GM19193 (cell line): Measurements from ENCODE around the gene POLR1B.

ENCODE experiments used
- POLR2A ChIP-seq: IDR thresholded peaks from 4 replicates; pipeline ENCODE4 v1.6.1; 2011; ENCODE audit not compliant: insufficient read depth, insufficient read length; ENCODE audit errors: extremely low read depth

Gene POLR1B

GRCh38 chr2:112541315-112542122 lies 746 bp upstream of the POLR1B start:
- peak; percentile 84 for TF ChIP-seq POLR2A

GRCh38 chr2:112542984-112543661 lies 858 bp downstream of the POLR1B start:
- TF ChIP-seq POLR2A, result no peak

- TF ChIP-seq POLR2A, result no peak
Measured at GRCh38 chr2:112547333-112547732, 5.1 kb downstream of the POLR1B start.

- no peak for TF ChIP-seq POLR2A
Measured at GRCh38 chr2:112548980-112549379, 6.7 kb downstream of the POLR1B start.

- no peak for TF ChIP-seq POLR2A
Measured at GRCh38 chr2:112566104-112566503, 23.8 kb downstream of the POLR1B start.

- no peak for TF ChIP-seq POLR2A
Measured at GRCh38 chr2:112572005-112572404, 29.7 kb downstream of the POLR1B start.

GRCh38 chr2:112577756-112578155 lies 35.5 kb downstream of the POLR1B start:
- no peak for TF ChIP-seq POLR2A

GRCh38 chr2:112579241-112579640 lies 37.0 kb downstream of the POLR1B start:
- TF ChIP-seq POLR2A, result no peak

- no peak for TF ChIP-seq POLR2A
Measured at GRCh38 chr2:112580084-112580483, 37.8 kb downstream of the POLR1B start.

- TF ChIP-seq POLR2A, result no peak
Measured at GRCh38 chr2:112582314-112582746, 40.1 kb downstream of the POLR1B start.

GRCh38 chr2:112583497-112584133 lies 41.4 kb downstream of the POLR1B start:
- TF ChIP-seq POLR2A, result no peak

- peak; percentile 76 for TF ChIP-seq POLR2A
Measured at GRCh38 chr2:112584134-112584890, 42.0 kb downstream of the POLR1B start, which contains the start of gene CHCHD5. Gene CHCHD5, plus strand, starts transcription at chr2:112584609. Its CDS starts 39 bp downstream, at chr2:112584648.

GRCh38 chr2:112584891-112585250 lies 42.6 kb downstream of the POLR1B start:
- no peak for TF ChIP-seq POLR2A

- no peak for TF ChIP-seq POLR2A
Measured at GRCh38 chr2:112585400-112585799, 43.1 kb downstream of the POLR1B start.
